Stimulated activated CD4-positive, alpha-beta T cell treated with anti-CD3 and anti-CD28 coated beads, Interleukin-12 subunit alpha, Interleukin-12 subunit beta, amount 100 ng/mL, for 4 hours (primary cell): ENCODE data around the gene CXADR.

ENCODE experiments used
- DNase-seq: peaks from one replicate; pipeline ENCODE4 v3.0.0-alpha.2; 2020

CXADR gene

DNA sequence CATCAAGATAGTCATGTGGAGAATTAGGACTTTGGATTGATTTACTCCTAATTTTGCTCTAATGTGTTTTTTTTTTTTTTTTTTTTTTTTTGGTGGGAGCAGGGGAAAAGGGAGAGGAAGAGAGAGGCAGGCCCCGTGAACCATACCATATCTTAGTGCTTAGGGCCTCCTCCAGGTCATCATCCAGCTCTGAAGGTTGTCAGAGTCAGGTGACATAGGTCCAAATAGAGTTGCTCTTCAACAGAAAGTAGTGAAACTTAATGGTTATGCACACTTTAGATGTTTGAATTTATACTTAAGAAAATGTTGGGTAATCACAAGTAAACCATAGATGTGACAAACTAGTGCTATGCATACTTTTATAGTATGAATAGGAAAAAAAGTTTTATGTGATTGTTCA lies 32.2 kb downstream of the CXADR start:
- DNase-seq = no peak

DNA sequence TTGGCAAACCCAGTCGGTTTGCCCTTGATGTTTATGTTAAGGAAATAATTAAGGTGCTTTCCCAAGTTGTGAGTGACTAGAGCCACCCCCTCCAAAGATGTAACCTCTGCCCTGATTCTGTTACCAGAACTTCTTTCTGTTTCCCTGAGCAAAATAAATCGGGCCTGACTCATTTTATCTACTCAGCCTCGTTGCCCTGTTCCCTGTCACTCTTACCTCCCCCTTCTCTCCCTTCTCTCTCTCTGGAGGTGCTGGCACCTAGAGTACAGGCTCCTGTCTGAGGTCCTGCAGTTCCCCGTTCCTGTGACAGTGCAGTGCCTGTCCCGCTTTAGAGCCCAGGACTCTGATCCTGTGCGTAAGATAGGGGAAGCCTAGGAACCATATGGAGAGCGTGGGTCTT lies 35.4 kb downstream of the CXADR start:
- no peak for DNase-seq

DNA sequence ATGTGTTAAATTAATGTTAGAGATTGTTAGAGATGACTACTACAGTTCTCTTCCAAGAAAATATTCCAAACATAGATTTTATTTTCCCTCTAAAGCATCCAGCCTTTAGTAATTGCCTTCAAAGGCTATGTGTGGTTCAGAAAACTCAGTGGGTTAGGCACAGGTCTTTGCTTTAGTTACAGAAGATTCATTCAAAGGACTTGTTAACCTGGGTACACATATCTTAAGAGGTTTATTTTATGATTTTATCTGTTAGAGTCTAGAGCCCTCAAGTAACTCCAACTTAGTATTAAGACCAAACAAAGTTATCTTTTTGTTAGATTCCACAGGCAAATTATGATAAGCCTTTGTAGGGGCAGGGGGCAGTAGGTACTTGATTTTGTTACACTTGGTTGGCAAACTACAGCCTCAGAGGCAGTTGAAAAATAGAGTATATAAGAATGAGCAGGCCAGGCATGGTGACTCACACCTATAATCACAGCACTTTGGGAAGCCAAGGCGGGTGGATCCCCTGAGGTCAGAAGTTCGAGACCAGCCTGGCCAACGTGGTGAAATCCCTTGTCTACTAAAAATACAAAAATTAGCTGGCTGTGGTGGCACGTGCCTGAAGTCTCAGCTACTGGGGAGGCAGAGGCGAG lies 37.9 kb downstream of the CXADR start:
- DNase-seq = no peak

DNA sequence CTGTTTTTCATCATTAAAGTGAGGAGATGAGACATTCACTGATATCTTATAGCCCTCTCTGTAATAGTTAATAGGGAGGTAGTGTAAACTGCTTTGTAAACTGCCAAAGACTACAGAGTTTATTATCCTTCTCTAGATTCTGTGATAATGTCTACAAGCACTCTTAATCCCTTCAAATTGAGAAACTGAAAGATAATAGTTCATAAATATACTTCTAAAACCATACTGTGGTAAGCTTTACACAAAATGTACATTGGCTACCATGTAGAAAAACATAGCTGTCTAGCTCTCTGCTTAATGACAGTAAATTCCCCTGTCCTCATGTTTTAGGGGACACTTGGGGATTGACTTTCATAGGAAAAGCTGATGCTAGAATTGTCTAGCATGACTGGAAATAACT lies 39.6 kb downstream of the CXADR start:
- no peak for DNase-seq

DNA sequence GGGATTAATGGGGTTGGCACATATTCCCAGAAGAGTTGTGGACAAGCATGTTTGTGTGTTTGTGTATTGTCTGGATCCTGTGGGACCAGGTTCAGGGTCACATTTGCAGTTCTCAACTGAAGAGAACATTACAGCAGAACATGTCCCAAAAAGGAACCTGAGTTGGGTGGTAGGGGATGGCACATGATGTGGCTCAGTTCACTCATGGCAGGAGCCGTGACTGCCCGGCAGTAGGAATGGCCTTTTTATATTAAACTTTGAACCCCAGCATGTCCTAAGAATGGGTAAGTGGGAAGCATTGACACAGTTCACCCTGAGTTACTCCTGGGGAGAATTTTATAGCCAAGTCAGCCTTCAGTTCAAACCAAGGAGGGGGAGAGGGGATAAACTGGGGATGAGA lies 41.3 kb downstream of the CXADR start:
- DNase-seq = no peak

DNA sequence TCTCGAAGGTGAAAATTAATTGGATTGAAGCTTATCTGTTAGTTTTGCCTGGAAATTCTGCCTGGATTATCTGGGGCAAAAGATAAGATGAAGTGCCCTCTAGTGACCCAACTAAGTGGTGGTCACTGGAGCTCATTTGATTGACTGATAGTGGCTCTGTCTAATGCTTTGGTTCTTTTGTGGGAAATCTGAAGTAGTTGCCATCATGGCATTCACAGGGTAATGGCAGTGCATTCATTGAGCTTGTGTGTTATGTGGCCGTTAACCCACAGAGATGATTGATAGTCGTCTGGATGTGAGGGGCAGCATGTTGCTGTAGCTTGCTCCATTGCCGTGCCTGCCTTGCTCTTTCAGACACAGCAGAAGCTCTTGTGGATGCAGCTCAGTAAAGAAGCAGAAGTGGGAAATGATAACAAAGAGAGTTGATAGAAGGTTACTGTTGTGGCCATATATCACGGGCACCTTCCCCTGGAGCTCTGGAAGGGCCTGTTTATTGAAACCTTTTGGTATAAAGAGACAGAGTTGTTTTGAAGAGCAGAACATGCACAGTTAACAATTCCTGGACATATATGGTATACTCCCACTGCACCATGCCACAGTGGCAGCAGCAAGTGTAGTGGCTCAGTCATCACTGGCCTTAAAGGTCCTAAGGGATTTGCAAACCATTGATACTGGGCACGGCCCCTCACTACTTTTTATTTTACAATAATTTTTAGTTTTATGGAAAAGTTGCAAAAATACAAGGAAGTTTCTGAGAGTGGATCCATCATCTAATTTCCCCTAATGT lies 42.0 kb downstream of the CXADR start:
- no peak for DNase-seq

DNA sequence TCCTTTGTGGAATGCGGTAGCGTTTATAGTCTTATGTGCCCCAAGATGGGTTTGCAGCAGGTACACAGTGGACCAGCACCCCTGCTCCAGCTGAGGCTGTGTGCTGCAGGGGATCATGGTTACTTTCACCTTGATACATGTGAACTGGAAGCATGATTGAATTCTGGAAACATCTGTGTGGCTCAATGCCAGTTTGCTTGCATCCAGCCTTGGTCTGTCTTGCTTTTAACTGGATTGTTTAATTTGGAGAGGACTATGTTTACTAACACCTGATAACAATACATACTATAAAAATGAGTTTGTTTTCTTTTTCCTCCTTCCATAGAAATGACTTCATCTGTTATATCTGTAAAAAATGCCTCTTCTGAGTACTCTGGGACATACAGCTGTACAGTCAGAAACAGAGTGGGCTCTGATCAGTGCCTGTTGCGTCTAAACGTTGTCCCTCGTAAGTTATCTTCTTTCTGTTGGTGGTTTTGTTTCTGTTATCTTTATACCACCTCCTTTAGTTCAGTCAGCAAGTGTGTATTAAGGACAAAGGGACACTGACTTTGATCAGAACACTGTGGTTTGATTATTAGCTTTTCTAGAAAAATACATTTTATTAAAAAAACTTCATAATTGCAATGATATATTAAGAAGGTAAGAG lies 47.7 kb downstream of the CXADR start:
- no peak for DNase-seq

DNA sequence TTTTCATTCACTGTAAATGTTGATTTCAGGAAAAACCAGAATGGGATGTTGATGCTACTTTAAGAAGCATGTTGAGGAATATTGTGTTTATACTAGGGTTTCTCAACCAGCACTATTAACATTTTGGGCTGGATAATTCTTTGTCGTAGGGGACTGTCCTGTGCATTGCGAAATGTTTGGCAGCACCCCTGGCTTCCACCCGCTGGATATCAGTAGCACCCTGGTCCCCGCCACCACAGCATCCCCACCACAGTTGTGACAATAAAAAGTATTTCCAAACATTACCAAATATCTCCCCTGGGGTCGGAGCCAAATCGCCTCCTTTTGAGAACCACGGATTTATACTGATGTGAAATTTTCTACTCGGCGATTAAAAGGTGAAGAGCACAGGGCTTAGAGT lies 57.9 kb downstream of the CXADR start:
- DNase-seq = no peak

DNA sequence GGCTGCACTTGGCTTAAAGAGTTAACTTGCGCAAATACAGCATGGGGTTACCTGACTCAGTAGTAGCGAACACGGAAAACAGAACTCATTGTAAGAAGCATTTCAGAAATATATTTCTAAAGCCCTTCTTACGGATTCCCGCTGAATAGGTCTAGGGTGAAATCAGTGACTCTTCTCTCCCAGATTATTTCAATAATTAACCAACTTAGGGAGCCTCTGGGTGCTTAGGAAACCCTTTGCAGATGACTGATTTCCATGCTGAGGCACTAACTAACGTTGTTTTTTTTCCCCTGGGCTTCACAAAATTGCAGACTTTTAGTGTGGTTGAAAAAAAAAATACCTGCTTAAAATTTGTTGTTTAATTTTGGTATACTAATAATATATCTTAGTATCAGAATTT lies 59.6 kb downstream of the CXADR start:
- no peak for DNase-seq

DNA sequence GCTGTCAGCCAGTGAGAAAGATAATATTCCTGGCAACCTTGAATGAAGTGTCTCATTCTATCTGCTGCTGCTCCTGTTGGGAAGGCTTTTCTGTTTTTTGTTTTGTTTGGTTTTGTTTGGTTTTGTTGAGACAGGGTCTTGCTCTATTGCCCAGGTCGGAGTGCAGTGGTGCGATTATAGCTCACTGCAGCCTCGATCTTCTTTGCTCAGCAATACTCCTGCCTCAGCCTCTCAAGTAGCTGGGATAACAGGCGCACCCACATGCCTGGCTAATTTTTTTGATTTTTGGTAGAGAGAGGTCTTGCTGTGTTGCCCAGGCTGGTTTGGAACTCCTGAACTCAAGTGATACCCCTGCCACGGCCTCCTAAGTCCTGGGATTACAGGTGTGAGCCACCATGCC lies 62.2 kb downstream of the CXADR start:
- DNase-seq = no peak

DNA sequence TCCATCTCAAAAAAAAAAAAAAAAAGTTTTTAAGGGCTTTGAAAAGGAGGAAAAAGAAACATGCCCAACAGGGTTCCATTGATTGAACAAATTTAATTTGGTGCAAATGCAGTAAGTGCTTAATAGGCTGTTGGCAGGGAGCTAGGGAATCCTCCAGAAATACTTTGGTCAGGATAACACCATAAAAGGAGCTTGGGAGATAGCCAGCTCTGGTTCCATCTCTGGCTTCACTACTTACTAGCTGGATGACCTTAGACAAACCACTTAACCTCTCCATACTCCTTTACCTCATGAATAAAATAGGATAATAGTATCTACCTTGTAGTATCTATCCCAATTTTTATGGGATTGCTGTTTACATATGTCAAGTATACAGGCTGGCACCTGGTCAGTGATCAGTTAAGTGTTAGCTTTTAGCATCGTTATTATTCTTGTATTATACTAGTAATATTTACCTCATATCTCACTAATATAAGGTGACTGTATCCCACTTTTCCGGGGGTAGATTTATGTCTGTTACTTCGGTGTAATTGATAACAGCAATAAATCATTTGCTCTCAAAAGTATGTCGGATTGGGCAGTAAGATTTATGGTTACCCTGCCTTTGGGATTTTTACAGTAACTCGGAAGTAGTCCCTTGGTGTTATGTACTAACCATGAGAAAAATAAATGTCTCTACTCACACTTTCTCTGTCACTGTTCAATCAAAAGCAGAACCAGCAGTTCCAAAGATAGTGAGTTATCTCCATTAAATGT lies 63.4 kb downstream of the CXADR start:
- DNase-seq = no peak

DNA sequence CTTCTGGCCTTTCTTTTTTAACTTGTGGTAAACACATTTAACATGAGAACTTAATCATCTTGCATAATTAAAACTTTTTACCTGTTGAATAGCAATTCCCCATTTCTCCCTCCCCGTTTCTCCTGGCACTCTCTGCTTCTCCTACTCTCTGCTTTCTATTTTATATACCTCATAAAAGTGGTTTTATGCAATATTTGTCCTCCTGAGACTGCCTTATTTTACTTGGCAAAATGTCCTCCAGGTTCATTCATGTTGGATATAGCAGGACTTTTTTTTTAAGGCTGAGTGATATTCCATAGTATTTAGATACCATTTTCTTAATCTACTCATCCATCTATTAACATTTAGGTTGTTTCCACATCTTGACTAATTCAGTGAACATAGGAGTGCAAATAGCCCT lies 64.9 kb downstream of the CXADR start:
- DNase-seq = no peak

DNA sequence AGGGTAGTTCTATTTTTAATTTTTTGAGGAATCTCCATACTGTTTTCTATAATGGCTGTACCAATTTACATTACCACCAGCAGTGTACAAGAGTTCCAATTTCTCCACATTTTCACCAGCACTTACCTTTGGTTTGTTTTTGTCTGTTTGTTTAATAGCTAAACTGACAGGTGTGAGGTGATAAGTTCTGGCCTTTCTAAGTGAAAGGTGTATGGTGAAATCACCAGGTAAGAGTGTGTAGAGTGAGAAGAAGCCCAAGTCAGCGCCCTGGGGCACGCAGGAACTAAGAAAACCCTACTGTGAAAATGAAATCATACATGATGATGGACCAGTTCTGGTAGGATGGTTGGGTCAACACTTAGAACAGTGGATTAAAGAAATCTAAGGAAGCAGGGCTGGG lies 65.3 kb downstream of the CXADR start:
- no peak for DNase-seq

DNA sequence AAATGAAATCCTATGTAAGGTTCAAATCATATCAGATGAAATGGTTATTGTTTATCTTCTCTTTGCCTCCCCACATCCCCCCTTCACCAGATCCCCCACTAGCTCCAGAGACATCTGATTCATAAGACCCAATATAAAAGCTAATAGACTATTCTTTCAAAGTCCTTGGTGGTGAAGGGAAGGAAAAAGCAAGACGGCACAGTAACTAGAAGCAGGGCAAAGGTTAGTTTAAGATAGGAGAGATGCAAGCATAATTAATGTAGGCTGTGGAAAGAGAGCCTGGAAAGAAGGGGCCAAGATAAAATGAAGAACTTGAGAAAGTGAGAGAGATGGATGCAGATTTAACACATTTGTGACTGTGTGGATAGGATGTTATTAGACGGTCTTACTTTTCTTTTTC lies 66.0 kb downstream of the CXADR start:
- DNase-seq = no peak

DNA sequence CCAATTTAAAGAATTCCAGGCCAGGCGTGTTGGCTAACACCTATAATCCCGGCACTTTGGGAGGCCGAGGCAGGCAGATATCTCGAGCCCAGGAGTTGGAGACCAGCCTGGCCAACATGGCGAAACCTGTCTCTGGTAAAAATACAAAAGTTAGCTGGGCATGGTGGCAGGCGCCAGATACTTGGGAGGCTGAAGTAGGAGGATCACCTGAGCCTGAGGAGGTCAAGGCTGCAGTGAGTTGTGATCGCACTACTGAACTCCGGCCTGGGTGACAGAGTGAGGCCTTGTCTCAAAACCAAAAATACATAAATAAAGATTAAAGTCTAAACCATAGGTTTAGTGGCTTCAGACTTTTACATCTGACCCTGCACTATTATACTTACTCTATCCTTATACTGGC lies 67.5 kb downstream of the CXADR start:
- no peak for DNase-seq

DNA sequence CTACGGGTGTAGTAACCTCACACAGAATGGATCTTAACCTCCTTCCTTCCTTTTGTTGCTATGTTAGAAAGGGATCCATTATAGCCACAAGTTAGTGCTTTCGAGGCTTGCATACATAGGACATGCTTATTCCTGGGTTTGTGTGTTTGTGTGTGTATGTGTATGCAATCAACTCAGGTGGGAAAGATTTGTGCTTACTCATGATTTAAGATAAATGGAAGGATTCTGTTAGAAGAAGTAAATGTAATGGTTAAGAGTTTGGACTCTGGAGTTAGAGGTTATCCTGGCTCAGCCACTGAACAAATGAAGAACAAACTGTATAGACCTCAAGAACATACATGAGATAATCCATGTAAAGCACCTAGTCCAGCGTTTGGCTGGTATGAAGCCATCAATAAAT lies 71.1 kb downstream of the CXADR start:
- DNase-seq = no peak

DNA sequence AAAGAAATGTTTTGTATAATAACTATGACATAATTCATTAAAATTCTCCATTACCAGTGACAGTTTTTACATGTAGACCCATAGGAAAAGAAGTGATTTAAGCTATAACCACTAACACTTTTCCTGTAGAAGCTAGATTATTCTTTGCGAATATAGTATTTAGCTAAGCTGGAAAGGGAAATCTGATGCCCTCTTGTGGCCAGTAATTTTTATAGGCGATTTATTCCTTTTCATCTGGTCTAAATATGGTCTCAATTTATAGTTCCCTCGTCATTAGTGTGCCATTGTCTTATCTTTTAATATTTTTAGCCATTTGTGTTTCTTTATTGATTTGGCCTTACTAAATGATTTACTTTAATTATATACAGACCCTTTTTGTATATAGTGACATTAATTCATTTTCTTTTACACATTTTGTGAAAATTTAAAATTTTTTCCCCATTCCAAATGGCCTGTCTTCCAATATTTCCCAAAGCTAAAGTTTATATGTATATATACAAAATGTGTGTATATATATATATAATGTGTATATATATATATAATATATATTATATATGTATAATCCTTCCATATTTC lies 73.1 kb downstream of the CXADR start:
- no peak for DNase-seq

DNA sequence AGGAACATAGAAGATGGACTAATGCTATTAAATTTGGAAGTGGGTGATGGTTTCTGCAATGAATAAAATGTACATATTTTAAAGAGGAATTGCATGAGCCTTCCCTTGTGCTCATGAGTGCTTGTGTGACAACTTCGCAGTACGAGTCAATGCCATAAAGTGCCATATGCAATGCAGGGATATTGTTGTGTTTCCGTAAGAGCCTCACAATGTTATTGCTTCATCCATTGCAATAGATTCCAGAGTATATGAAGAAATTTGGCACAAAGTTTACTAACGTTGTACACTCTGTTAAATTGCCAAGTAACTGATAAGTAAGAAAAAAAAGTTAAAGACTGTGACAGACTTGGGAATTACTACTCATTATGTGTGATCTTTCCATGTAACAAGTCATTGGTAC lies 77.6 kb downstream of the CXADR start:
- DNase-seq = no peak

DNA sequence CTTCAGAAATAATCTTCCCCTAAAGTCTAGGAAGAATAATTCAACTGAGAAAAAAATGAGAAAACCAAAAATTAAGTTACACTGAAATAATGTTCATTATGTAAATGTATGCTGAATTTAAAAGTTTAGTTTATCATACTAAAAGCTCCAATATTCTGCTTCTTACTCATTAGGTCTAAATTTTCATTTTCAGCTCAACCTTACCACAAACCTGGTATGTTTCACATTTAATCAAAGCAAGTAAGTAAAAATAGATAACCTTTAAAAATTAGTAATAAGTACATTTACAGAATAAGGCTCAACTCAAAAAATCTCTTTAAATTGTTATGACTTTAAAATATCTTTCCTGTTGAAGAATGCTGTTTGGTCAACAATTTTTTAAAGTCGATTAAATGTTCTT lies 84.8 kb downstream of the CXADR start:
- no peak for DNase-seq

DNA sequence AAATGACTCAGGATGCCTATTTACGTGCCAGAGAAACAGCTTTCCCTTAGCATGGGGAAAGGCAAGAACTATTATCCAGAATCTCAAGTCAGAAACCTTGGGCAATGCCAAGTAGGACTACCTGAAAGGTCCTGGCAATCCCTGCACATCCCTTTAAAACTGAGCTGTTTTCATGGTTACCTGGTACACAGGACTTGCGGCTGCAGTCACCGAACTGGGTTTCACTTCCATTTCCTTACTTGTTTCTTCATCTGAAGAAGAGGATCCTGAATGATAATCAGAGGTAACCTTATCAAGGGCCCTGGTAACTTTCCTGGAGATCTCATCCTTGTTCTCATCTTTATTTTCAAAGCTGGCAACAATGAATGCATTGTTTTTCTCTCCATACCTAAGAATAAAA lies 85.6 kb downstream of the CXADR start:
- DNase-seq = no peak

DNA sequence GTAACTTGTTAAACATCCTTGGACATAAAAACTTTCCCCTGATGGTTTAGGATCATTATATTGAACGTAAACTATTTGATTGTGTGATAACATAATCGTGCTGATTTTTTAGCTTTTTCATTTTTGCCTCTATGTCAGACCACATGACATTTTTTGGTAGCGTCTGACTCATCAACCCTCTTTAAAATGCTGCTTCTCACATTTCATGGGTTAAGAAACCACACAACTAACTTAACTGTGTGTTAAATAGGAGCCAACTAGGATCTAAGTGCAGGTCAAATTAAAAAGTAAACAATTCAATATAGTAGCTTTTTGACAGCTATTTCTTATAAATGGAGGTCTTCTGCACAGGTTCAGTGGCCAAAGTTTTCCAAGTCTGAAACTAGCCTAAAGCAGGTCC lies 90.0 kb downstream of the CXADR start:
- no peak for DNase-seq

DNA sequence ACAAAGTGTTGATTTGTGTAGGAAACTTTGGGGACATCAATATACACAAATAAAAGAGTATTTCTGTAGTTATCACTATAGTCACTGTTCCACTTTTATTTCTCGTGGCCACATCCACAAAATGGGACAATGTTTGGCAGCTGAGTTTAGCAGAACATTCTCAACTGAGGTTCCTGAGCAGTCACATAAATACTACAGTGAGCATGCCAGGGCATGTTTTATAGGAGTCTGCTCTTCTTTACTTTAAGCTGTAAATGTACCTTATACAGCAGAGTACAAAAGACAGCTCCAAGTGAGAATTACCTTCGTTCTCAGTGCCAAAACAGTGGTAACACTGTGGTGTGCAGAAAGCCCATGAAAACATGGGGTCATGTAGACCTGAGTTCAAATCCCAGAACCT lies 94.8 kb downstream of the CXADR start:
- no peak for DNase-seq

DNA sequence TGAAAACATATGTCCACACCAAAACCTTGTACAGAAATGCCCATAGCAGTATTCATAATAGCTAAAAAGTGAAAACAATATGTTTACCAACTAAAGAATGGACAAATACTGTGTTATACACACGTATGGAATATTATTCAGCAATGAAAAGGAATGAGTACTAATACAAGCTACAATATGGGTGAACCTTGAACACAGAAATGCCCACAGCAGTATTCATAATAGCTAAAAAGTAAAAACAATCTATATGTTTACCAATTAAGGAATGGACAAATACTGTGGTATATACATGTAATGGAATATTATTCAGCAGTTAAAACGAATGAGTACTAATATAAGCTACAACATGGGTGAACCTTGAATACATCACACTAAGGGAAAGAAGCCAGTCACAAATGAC lies 96.8 kb downstream of the CXADR start:
- DNase-seq = no peak
